K562 (cell line): ENCODE results near the gene CSNK1G1. TPM values are rescaled to one million over a fixed set of nuclear protein-coding genes. Genes with fewer than 3 reads are reported as not detected.
A peak's percentile ranks its signal among the peaks of the same experiment; 100 is the strongest.

Source experiments
- ATAC-seq: fragments of 200-7000 bp; cut with Tn5 transposase; 3 replicates; pipeline ENCODE4 v1.9.1; 2020; ENCODE audit warnings: moderate library complexity
- BruUV-seq: library from RNA; stranded (reverse); fragments of 400-500 nt; replicated peaks from 2 replicates; lab custom pipeline; 2021; lab: Mats Ljungman, UMichigan
- CTCF ChIA-PET: fragments of 300-600 bp; formaldehyde crosslinking; extraction: SDS; loops from one replicate; lab custom pipeline; 2021; ENCODE audit warnings: low intra/inter-chr PET ratio; lab: Yijun Ruan, JAX
- POLR2A ChIA-PET: fragments of 300-600, 350-650 bp; sonication (Branson Sonifier 250); formaldehyde crosslinking; extraction: SDS; loops from one replicate; lab custom pipeline; 2021; ENCODE audit warnings: antibody characterized with exemption, inconsistent platforms; lab: Yijun Ruan, JAX
- DNase-seq, 4 experiments: peaks; one replicate each; pipeline versions ENCODE4 v3.0.0 to v3.0.0-alpha.2; 2011 to 2018; ENCODE audit warnings: low spot score in 3 of 4, mixed read lengths in 3 of 4; ENCODE audit errors: extremely low read depth in 1 of 4
- FAIRE-seq: peaks from 2 replicates; lab custom pipeline; 2011; peaks lifted over from hg19 to GRCh38; lab: Jason Lieb, UNC
- H2AFZ ChIP-seq: 2 replicates; pipeline ENCODE4 v1.6.0; 2011; ENCODE audit warnings: low read depth, low read length, control low read depth, inconsistent platforms
- H3K27ac ChIP-seq: fragments of 200-600 bp; 3 replicates; pipeline ENCODE4 v1.8.0; 2011; ENCODE audit warnings: low read depth, mild to moderate bottlenecking, control low read depth, inconsistent platforms, low read length, moderate library complexity, mixed read lengths; ENCODE audit errors: extremely low read depth
- H3K27me3 ChIP-seq, 2 experiments: fragments of 300-600 bp in 1 of 2; 2 replicates in 1 of 2; 3 replicates in 1 of 2; pipeline versions ENCODE4 v1.6.0 to v1.8.0; 2011; ENCODE audit warnings: inconsistent platforms in 2 of 2, low read length in 2 of 2, mild to moderate bottlenecking in 1 of 2, mixed read lengths in 1 of 2, moderate library complexity in 1 of 2; ENCODE audit not compliant: control insufficient read depth in 2 of 2, insufficient read depth in 2 of 2
- H3K36me3 ChIP-seq: fragments of 300-600 bp; 3 replicates; pipeline ENCODE4 v1.8.0; 2011; ENCODE audit warnings: mild to moderate bottlenecking, low read length, inconsistent platforms; ENCODE audit not compliant: control insufficient read depth, insufficient read depth
- H3K4me1 ChIP-seq, 2 experiments: fragments of 200-600 bp in 1 of 2; replicated peaks in 1 of 2; 2 replicates in 1 of 2; 3 replicates in 1 of 2; pipeline versions ENCODE4 v1.5.1 to v1.8.0; 2011; ENCODE audit warnings: inconsistent platforms in 2 of 2, low read length in 2 of 2, mild to moderate bottlenecking in 1 of 2, mixed read lengths in 1 of 2, moderate library complexity in 1 of 2; ENCODE audit not compliant: control insufficient read depth in 2 of 2, insufficient read depth in 2 of 2
- H3K4me2 ChIP-seq: 2 replicates; pipeline ENCODE4 v1.6.1; 2011; ENCODE audit warnings: low read length, control low read depth, inconsistent platforms, mixed read lengths; ENCODE audit not compliant: insufficient read depth
- H3K4me3 ChIP-seq: fragments of 200-600 bp; sonication (generic), shearing (Covaris generic); 2 replicates; pipeline ENCODE4 v1.5.1; 2016; ENCODE audit warnings: control low read depth, inconsistent platforms
- H3K79me2 ChIP-seq: fragments of 200-600 bp; 3 replicates; pipeline ENCODE4 v1.8.0; 2011; ENCODE audit warnings: low read length, inconsistent platforms; ENCODE audit not compliant: control insufficient read depth, insufficient read depth
- H3K9ac ChIP-seq, 2 experiments: 2 replicates each; pipeline versions ENCODE4 v1.6.0 to v1.6.1; 2011; ENCODE audit warnings: low read depth in 2 of 2, low read length in 2 of 2, control low read depth in 1 of 2, inconsistent platforms in 1 of 2, mild to moderate bottlenecking in 1 of 2, mixed read lengths in 1 of 2; ENCODE audit not compliant: insufficient read depth in 1 of 2
- H3K9me1 ChIP-seq: one replicate; pipeline ENCODE4 v1.6.0; 2011; ENCODE audit warnings: inconsistent platforms, mild to moderate bottlenecking, low read length, moderate library complexity; ENCODE audit not compliant: control insufficient read depth, insufficient read depth
- H3K9me3 ChIP-seq: replicated peaks from 2 replicates; pipeline ENCODE4 v1.5.1; 2011; ENCODE audit warnings: low read depth, low read length, inconsistent platforms; ENCODE audit not compliant: control insufficient read depth, insufficient read depth
- H4K20me1 ChIP-seq: replicated peaks from 2 replicates; pipeline ENCODE4 v1.6.1; 2011; ENCODE audit warnings: low read length, inconsistent platforms, mixed read lengths; ENCODE audit not compliant: control insufficient read depth, insufficient read depth
- BDP1 ChIP-seq: IDR thresholded peaks from 3 replicates; pipeline ENCODE4 v1.6.1; 2011; ENCODE audit not compliant: insufficient read length, insufficient read depth
- IRF1 ChIP-seq: sonication (generic); formaldehyde crosslinking; IDR thresholded peaks from 2 replicates; pipeline ENCODE4 v1.8.0; 2022; ENCODE audit warnings: missing genetic modification reagents, mild to moderate bottlenecking, borderline replicate concordance
- RBM25 ChIP-seq: fragments of 200-400 bp; formaldehyde crosslinking; IDR thresholded peaks from 2 replicates; pipeline ENCODE4 v1.6.1; 2018; ENCODE audit warnings: low read length, low read depth, moderate library complexity; ENCODE audit not compliant: severe bottlenecking
- SLC30A9 ChIP-seq: fragments of 250-450 bp; sonication (Bioruptor Pico); IDR thresholded peaks from 2 replicates; pipeline ENCODE4 v1.8.0; 2022; ENCODE audit warnings: mild to moderate bottlenecking, moderate library complexity
- ZNF274 ChIP-seq: IDR thresholded peaks from 2 replicates; pipeline ENCODE4 v1.6.1; 2011; ENCODE audit warnings: low read depth, mild to moderate bottlenecking, low read length, moderate library complexity, borderline replicate concordance
- ZNF551 ChIP-seq: fragments of 250-450 bp; sonication (Bioruptor Pico); IDR thresholded peaks from 2 replicates; pipeline ENCODE4 v1.5.0; 2021; ENCODE audit warnings: mild to moderate bottlenecking, moderate library complexity
- WGBS: fragments of 100-300 bp; shearing (Covaris generic); methylation state at CpG from one replicate; pipeline ENCODE4 v1.1.6; 2016; ENCODE audit warnings: low coverage, mixed read lengths; ENCODE audit not compliant: insufficient coverage; ENCODE audit errors: missing lambda C conversion rate; 5-methylcytosine and 5-hydroxymethylcytosine counted together
- in situ Hi-C: fragments of 300-500 bp; cut with MboI; formaldehyde crosslinking; loops from 4 replicates; pipeline ENCODE4 v1.15.0; 2018; ENCODE audit warnings: inconsistent platforms, mixed read lengths
- intact Hi-C: fragments of 100-400 bp; cut with micrococcal nuclease; formaldehyde crosslinking; loops from 2 replicates; pipeline ENCODE4 v1.14.2; 2022
- polyA plus RNA-seq, 8 experiments: library from polyadenylated mRNA; depleted of rRNA in 4 of 8; stranded (reverse) in 5 of 8; unstranded in 3 of 8; fragments of >200 nt; fragmentation: Nextera tagmentation in 2 of 8; fragmentation: Illumina TruSeq in 1 of 8; extraction: Ambion mirVana in 2 of 8; extraction: Trizol in 1 of 8; gene quantifications; 2 replicates each; pipeline versions ENCODE4 v1.2.1 to v1.2.3, GENCODE V29; 2011 to 2014; ENCODE audit warnings: inconsistent platforms in 1 of 8, missing spikeins in 1 of 8
- total RNA-seq, 7 experiments: library from RNA; depleted of rRNA in 6 of 7; stranded (reverse); fragments of >200 nt in 6 of 7; fragmentation: Illumina TruSeq in 2 of 7; extraction: Trizol in 2 of 7; gene quantifications; 2 replicates each; pipeline versions ENCODE4 v1.2.1 to v1.2.3, GENCODE V29; 2011 to 2021; ENCODE audit warnings: low replicate concordance in 1 of 7

CSNK1G1 gene
- total and polyA plus RNA-seq, 9 of the 15 experiments (the other 6 are each of a cell fraction or from before 2014, with no cell fraction given), result 4.5 to 18.5 (median 9.5) TPM

DNA sequence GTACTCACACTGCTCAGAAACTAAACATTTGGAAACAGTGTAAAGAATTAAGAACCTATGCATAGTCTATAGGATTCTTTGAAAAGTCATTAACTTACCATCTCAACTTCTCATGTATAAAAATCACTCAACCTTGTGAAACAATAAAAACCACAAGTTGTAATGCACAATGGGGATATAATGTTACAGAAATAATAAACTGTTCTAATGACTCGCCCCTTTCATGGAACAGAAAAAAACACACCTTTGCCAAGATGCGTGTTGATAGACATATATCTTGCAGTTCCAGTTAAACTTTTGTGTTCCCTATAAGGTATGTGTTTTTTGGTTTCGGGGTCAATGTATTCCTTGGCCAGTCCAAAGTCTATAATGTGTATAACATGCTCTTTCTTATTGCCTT lies 142.3 kb downstream of the CSNK1G1 start (continued):
- TF ChIP-seq IRF1, result no peak
- TF ChIP-seq ZNF551 (CRISPR knock-in tag), result no peak
- no peak for TF ChIP-seq SLC30A9 (CRISPR knock-in tag)
- TF ChIP-seq BDP1, result no peak

DNA sequence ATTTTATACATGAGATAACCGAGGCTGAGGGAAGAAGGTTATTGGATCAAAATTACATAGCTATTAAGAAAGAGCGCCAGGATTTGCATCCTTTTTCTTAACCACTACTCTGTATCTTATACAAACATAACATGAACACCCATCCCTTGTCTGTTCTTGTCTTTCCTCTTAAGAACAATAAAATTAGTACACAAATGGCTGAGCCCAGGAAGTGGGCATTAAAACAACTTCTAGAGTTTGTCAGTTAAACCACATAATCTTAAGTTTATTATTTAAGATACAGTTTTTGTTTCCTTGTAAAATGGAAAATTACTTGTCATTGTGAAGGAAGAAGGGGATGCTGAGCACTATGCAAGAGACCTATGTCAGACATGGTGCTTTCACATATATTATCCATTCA lies 144.3 kb downstream of the CSNK1G1 start:
- no peaks in the 10 kb centered on the region for H3K9me1 ChIP-seq
- no peaks in the 10 kb centered on the region for H4K20me1 ChIP-seq
- no peak overlapping the region for H3K27ac ChIP-seq
- no peaks in the 10 kb centered on the region for H3K27me3 ChIP-seq
- BruUV-seq, result no TSS peak
- H3K9ac ChIP-seq, result no peak overlapping the region
- no peak for DNase-seq
- H2AFZ ChIP-seq, result no peak overlapping the region
- in situ Hi-C loops (loop anchor here (25.0 kb wide), 1 partner anchor 451 kb away; no protein-coding TSS in a partner anchor), intact Hi-C loops (no loop called here)
- peak; percentile 14 for TF ChIP-seq RBM25
- TF ChIP-seq ZNF274, result no peak
- no peaks in the 10 kb centered on the region; the same call in 2 of the 3 replicates for H3K79me2 ChIP-seq
- ChIA-PET POLR2A (no interaction called here), CTCF (no interaction called here)
- H3K9me3 ChIP-seq, result no peaks in the 10 kb centered on the region
- peaks cover 31% of the 10 kb centered on the region; the same call in 1 of the 3 replicates for H3K36me3 ChIP-seq
- H3K4me3 ChIP-seq, result no peak overlapping the region
- FAIRE-seq, result no peak
- no peak overlapping the region for H3K4me2 ChIP-seq
- 90% methylated on average over 2 of the region's 2 CpGs for WGBS
- ATAC-seq, result no peak
- H3K4me1 ChIP-seq, result peaks cover 6 to 8% of the 10 kb centered on the region in 2 experiments; a peak in 3 of 5 replicates
